NCI-H2081 treated with DMSO at 0.1 percent for 48 hours (cell line): ENCODE data around the gene CACNB2.
"Not testable (repeated sequence)": the region's sequence is repeated elsewhere in the genome, so short reads cannot be mapped to it uniquely, and the experiment has no call there.

Experiments
- DNase-seq: peaks from one replicate; lab custom pipeline; 2025; lab: John Stamatoyannopoulos, UW

CACNB2 gene

GRCh38 chr10:18145652-18146051 is 5.4 kb downstream of the CACNB2 start:
- no peak for DNase-seq

DNA sequence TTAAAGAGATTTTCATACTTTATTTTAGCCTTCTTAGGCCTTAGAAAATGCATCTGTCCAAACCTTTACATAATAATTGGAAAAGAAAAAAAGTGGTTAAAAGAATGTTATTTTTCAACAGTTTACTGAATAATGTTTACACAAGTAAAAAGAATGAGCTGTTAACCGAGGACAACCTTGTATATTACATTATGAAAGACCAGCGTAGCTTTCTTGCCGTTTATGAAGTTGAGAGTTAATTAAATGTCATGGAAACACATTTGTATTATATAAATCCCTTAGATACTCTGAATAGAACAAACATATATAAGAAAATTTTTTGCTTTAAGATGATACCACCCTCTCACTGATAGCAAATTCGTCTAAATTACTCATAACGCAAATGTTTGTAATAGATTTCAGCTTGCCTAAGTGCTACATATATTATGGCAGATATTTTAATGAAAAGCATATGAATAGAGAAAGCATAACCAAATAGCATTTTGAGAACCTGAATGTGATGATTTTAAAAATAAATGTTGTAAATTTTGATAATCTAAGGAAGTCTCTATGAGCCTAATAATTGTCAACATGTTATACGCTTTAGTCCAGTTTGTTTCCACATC is 9.1 kb downstream of the CACNB2 start:
- no peak for DNase-seq

GRCh38 chr10:18151356-18151890 is 11.2 kb downstream of the CACNB2 start:
- DNase-seq = no peak

GRCh38 chr10:18153381-18153780 is 13.2 kb downstream of the CACNB2 start:
- not testable (repeated sequence) for DNase-seq

DNA sequence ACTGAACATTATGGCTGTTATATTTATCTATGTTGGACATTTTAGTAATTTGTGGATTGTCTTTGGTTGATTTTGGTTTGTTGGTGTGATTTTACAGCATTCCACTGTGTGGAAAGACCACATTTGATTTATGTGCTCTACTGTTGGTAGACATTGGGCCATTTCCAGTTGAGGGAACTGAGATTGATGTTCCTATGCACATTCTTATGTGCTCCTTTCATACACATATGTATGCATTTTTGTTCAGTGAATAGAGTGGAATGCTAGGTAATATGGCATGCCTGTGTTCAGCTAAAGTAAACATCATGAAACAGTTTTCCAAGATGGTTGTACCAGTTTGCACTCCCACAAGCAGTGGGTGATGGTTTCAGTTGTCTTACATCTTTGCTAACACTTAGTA is 15.1 kb downstream of the CACNB2 start:
- DNase-seq = no peak

DNA sequence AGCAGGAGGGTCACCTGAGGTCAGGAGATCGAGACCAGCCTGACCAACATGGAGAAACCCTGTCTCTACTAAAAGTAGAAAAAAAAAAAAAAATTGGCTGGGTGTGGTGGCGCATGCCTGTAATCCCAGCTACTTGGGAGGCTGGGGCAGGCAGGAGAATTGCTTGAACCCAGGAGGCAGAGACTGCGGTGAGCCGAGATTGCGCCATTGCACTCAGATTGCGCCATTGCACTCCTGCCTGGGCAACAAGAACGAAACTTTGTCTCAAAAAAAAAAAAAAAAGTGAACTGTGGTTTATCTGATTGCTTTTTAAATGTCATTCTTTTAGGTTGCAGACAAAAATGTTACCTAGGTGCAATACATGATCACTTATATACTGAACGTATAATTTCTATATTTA is 16.6 kb downstream of the CACNB2 start:
- DNase-seq = not testable (repeated sequence)

DNA sequence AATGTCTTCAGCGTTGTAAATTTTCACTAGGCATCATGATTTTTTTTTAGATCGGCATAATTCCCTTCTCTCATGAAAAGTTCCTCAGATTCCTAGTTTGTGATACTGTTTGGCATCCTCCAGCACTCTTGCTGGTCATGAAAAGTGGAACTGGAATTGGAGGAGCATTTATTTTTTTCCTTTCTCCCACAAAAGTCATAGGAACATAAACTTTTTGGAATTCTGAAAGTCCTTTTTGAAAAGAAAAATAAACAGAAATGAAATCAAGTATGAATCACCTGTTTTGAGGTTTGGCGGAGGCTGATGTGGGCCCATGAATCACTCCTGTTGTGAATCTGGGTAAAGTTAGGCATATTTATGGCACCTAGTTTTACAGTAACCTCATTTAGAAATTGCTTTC is 17.7 kb downstream of the CACNB2 start:
- no peak for DNase-seq

- DNase-seq = no peak
Measured at GRCh38 chr10:18158773-18159265, 18.6 kb downstream of the CACNB2 start.

DNA sequence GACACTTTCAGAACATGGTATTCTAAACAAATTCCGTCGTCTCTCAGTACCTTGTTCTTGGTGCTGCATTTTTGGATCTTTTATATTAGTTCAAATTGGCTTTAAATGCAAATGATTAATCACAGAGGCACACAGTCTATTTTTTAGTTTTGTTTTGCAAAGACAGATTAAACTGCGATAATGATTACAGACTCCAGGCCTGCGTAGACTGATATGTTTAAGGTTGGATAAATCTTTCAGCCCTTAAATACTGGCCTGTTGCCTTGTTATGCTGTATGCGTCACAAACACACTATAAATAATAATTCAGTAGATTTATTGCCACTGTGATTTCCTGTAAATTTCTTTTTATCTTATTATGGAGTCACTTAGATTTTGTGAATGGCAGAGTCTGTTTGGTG is 19.3 kb downstream of the CACNB2 start:
- no peak for DNase-seq

- DNase-seq = no peak
Measured at GRCh38 chr10:18162021-18162627, 21.9 kb downstream of the CACNB2 start.

DNA sequence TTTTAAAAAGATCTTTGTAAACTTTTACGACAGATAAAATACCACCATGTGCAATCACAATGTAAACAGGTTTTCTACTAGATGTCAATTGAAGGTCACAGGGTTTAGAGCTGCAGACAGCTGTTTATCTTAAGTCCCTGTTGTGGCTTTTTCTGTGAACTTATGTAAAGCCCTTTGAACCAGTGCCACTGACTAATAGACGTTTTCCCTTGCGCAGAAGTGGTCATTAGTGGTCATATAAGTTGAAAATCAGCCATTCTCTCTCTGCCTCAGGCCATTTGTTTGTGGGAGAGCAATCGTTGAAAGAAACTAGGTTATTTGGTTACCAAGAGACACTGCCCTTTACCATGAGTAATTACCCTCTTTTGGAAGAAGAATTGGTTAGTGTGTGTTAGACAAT is 23.9 kb downstream of the CACNB2 start:
- no peak for DNase-seq

DNA sequence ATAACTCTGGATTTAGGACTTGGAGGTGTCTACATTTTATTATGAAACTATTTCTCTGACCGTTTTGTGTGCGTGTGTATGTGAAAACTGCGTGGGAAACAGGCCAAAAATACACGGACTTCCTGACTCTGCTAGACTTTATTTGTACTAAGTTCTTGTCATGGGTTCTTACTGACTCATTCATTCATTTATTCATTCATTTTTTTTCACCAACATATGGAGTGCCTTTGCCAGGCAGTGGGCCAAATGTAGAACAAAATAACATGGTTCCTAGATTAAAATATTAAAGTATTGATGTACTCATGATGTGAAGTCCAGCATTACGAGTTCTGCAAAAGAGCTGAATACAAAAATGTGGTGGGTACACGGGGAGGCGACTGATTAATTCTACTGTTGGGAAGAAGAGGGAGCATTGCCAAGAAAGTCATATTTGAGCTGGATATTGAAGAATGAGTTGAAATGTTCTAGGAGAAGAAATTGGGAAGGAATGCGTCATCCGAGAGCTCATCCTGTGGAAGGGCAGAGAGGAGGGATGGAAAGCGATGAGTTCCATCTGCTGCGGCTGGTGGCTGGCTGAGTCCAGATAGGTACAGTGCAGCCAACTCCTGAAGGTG is 24.6 kb downstream of the CACNB2 start:
- DNase-seq = no peak

GRCh38 chr10:18178854-18179483 is 38.7 kb downstream of the CACNB2 start:
- no peak for DNase-seq

DNA sequence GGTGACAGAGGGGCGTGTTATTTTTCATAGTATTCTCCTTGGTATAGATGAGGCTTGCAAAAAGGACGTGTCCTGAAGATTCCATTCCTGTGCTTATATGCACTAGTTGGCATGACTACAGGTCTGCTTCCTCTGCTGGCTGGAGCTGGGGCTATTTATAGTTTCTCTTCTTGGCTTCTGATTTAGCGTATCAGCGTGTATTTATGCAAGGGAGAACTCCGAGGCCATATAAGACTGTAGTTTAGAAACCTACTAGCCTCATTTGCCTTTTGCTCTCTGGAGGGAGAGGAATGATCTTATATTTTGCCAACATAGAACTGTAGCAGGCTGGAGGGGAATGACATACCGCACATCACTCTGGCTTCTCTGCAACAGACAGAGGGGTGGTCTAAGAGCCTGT is 39.7 kb downstream of the CACNB2 start:
- no peak for DNase-seq

DNA sequence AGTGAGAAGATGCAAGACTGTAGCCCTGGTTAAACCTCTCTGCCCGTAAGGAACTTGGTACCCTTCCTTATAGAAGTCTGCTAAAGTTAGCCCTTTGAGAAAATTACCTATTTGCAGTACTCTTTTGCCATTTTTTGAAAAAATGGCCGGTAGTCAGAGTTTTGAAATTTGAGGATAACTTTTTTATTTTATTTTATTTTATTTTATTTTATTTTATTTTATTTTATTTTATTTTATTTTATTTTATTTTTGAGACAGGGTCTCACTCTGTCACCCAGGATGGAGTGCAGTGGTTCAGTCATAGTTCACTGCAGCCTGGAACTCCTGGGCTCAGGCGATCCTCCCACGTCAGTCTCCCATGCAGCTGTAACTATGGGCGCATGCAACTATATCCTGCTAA is 41.2 kb downstream of the CACNB2 start:
- DNase-seq = not testable (repeated sequence)

DNA sequence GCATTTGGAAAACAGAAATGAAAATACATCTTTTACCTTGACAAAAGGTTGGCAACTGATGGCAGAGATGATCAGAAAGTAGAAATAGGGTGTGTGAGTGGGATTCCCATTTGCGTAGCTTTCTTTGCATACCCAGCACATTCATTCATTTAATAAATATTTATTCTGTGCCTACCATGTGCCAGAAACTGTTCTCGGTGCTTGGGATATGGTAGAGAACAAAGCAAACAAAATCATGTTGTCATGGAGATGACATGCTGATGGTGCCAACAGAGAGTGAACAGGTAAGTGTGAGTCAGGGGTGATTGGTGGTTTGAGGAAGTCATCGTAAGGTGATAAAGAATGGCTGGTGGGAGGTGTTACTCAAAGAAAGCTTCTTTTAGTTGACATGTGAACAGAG is 45.4 kb downstream of the CACNB2 start:
- DNase-seq = no peak

DNA sequence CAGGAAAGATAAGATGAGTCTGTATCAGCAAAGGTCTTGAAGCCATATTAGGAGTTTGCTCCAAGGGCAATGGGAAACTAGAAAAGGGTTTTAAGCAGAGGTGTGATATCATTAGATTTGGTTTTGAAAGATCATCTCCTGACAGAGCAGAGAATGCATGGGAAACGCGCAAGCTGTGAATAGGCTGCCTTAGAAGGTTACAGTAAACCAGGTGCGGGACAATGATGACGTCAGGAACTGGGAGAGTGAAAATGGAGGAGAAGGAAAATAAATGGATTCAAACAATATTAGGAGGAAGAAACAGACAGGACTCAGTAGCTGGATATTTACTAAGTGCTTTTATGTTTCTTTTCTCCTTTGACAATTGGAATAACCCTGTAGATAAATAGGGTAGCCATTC is 50.6 kb downstream of the CACNB2 start:
- no peak for DNase-seq

DNA sequence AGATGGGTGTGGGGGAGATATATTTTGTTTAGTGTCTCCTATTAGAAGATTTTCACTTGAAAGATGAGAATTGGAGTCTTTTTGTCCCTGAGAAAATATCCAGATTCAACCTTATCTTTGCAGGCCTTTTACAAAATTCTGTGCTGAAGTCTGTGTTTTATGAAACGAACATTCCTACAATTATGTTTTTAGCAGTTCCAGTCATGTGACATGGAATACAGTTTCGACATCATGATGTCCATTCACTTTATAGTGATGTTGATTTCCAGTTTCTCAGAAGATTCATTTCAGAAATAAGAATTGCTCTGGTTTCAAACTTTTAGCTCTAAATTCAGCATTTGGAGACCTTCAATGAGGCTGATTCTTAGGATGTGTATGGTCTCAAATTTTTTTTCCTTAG is 54.4 kb downstream of the CACNB2 start:
- DNase-seq = no peak

DNA sequence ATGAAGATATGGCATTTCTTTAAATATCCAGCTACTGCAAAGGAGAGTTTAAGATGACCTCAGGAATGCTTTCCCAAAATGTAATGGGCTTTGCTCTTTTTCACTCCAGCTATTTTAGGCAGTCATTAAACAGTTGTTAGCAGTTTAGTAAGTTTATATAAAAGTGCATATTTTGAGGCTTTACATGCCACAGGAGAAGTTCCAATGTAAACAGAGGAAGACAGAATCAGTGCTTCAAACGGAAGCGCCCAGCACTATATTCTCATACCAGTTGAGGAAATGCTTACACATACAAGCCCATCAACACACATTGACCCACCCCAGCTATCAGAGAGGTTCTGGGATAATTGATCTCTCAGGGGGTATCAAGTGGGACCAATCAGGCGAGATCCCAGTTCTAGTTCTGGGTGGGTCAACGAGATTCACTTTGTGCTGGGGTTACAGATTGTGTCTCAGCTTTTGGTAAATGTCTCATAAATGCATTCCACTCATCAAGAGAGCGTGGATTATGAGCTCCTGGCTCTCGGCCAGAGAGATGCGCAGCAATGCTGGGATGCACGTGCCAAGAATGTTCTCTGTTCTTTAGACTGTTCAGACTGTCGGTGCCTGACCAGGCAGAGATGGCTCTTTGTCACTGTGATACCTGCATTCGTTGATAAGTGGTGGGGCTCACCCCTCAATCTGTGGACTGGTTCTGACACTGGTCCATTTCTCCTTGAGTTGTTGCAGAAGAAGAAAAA is 55.0 kb downstream of the CACNB2 start:
- DNase-seq = no peak

GRCh38 chr10:18196806-18197550 is 56.8 kb downstream of the CACNB2 start:
- no peak for DNase-seq

DNA sequence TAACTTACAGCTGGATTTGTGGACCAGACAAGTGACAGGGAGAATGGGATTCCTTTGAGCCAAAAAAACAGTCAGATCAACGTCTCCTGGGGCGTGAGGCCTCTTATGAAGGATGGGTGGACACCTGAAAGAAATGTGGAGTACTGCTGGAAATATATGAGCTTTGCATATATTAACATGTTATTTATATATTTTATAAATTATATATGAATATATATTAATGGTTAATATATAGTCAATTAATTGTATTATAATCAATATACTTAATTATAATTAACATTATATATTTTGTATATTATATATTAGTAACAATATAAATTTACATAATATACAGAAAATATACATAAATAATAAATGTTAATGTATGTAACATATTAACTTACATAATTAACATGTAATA is 57.5 kb downstream of the CACNB2 start:
- no peak for DNase-seq
